SK-N-SH (cell line): ENCODE data around the gene PIP5KL1. TPM values are rescaled to one million over a fixed set of nuclear protein-coding genes. Genes with fewer than 3 reads are reported as not detected.
A peak's percentile ranks its signal among the peaks of the same experiment; 100 is the strongest.

Experiments used
- CTCF ChIA-PET: fragments of 300-600, 350-600 bp; formaldehyde crosslinking; extraction: SDS; loops from one replicate; lab custom pipeline; 2021; lab: Yijun Ruan, JAX
- POLR2A ChIA-PET: fragments of 350-600 bp; sonication (Branson Sonifier 250); formaldehyde crosslinking; extraction: SDS; loops from one replicate; lab custom pipeline; 2020; ENCODE audit warnings: antibody characterized with exemption, inconsistent platforms; lab: Yijun Ruan, JAX
- DNase-seq: peaks from one replicate; pipeline ENCODE4 v3.0.0; 2012
- H2AFZ ChIP-seq: fragments of 200-600 bp; sonication (generic); 2 replicates; pipeline ENCODE4 v1.8.1; 2016; ENCODE audit warnings: antibody characterized with exemption, mild to moderate bottlenecking, low read depth
- H3F3A ChIP-seq: fragments of 200-600 bp; sonication (generic); replicated peaks from 2 replicates; pipeline ENCODE3; 2016; ENCODE audit warnings: antibody characterized with exemption, mild to moderate bottlenecking; ENCODE audit not compliant: insufficient read depth
- H3K27ac ChIP-seq, 2 experiments: fragments of 200-500 bp in 1 of 2; fragments of 200-600 bp in 1 of 2; sonication (Bioruptor generic) in 1 of 2; sonication (generic), shearing (Covaris generic) in 1 of 2; 2 replicates each; pipeline versions ENCODE4 v1.5.1 to v1.6.1; 2014 to 2016; ENCODE audit warnings: low read depth in 2 of 2, inconsistent platforms in 1 of 2, low read length in 1 of 2, mild to moderate bottlenecking in 1 of 2, mixed read lengths in 1 of 2
- H3K27me3 ChIP-seq: fragments of 200-600 bp; sonication (generic), shearing (Covaris generic); 2 replicates; pipeline ENCODE4 v1.6.1; 2016; ENCODE audit warnings: mixed run types; ENCODE audit not compliant: insufficient read depth
- H3K36me3 ChIP-seq, 2 experiments: fragments of 200-500 bp in 1 of 2; fragments of 200-600 bp in 1 of 2; sonication (Bioruptor generic) in 1 of 2; sonication (generic) in 1 of 2; replicated peaks in 1 of 2; 2 replicates each; pipeline versions ENCODE3 to v1.5.1; 2014 to 2016; ENCODE audit warnings: low read length in 1 of 2, mild to moderate bottlenecking in 1 of 2; ENCODE audit not compliant: insufficient read depth in 2 of 2, control insufficient read depth in 1 of 2
- H3K4me1 ChIP-seq, 2 experiments: fragments of 200-500 bp in 1 of 2; fragments of 200-600 bp in 1 of 2; sonication (Bioruptor generic) in 1 of 2; sonication (generic), shearing (Covaris generic) in 1 of 2; 2 replicates each; pipeline versions ENCODE4 v1.5.1 to v1.6.1; 2014 to 2016; ENCODE audit warnings: low read depth in 1 of 2, low read length in 1 of 2, mixed run types in 1 of 2; ENCODE audit not compliant: insufficient read depth in 2 of 2, control insufficient read depth in 1 of 2
- H3K4me2 ChIP-seq: fragments of 200-600 bp; sonication (generic), shearing (Covaris generic); 2 replicates; pipeline ENCODE4 v1.6.1; 2017; ENCODE audit warnings: mixed run types
- H3K4me3 ChIP-seq, 2 experiments: fragments of 200-500 bp in 1 of 2; fragments of 200-600 bp in 1 of 2; sonication (Bioruptor generic) in 1 of 2; sonication (generic), shearing (Covaris generic) in 1 of 2; 2 replicates each; pipeline versions ENCODE4 v1.5.1 to v1.8.1; 2014 to 2016; ENCODE audit warnings: low read depth in 2 of 2, inconsistent platforms in 1 of 2, low read length in 1 of 2, mild to moderate bottlenecking in 1 of 2, mixed read lengths in 1 of 2, moderate library complexity in 1 of 2
- H3K79me2 ChIP-seq: fragments of 200-600 bp; sonication (generic); 2 replicates; pipeline ENCODE4 v1.8.1; 2017; ENCODE audit warnings: mild to moderate bottlenecking; ENCODE audit not compliant: insufficient read depth
- H3K9ac ChIP-seq: fragments of 200-600 bp; sonication (generic); 2 replicates; pipeline ENCODE4 v1.6.1; 2017; ENCODE audit warnings: mixed run types
- H3K9me2 ChIP-seq: fragments of 200-600 bp; sonication (generic); 2 replicates; pipeline ENCODE4 v1.6.1; 2017; ENCODE audit warnings: mixed run types
- H3K9me3 ChIP-seq: fragments of 200-600 bp; sonication (generic); 2 replicates; pipeline ENCODE4 v1.6.1; 2017; ENCODE audit warnings: mixed run types, mild to moderate bottlenecking, moderate library complexity
- H4K20me1 ChIP-seq: fragments of 200-600 bp; sonication (generic); 2 replicates; pipeline ENCODE4 v1.6.1; 2017; ENCODE audit warnings: mild to moderate bottlenecking, mixed run types; ENCODE audit not compliant: insufficient read depth
- GABPA ChIP-seq: IDR thresholded peaks from 2 replicates; pipeline ENCODE4 v1.4.0; 2012; ENCODE audit warnings: low read depth, mild to moderate bottlenecking
- GATA2 ChIP-seq: sonication (generic); formaldehyde crosslinking; IDR thresholded peaks from 2 replicates; pipeline ENCODE4 v1.5.0; 2020; ENCODE audit warnings: mild to moderate bottlenecking, missing genetic modification reagents
- MXI1 ChIP-seq: IDR thresholded peaks from 2 replicates; pipeline ENCODE4 v1.6.1; 2012; ENCODE audit warnings: mild to moderate bottlenecking, low read depth, low read length, improper control_type of control experiment
- NRF1 ChIP-seq: IDR thresholded peaks from 2 replicates; pipeline ENCODE4 v1.6.1; 2012; ENCODE audit warnings: low read depth, mild to moderate bottlenecking, low read length
- PBX3 ChIP-seq: IDR thresholded peaks from 2 replicates; pipeline ENCODE4; 2012
- POLR2AphosphoS5 ChIP-seq: IDR thresholded peaks from 2 replicates; pipeline ENCODE4 v1.6.1; 2012; ENCODE audit warnings: low read depth, low read length
- RXRA ChIP-seq: IDR thresholded peaks from 2 replicates; pipeline ENCODE4 v1.4.0; 2012; ENCODE audit warnings: low read depth, mild to moderate bottlenecking, borderline replicate concordance
- SIN3A ChIP-seq: IDR thresholded peaks from 2 replicates; pipeline ENCODE4 v1.6.1; 2012; ENCODE audit warnings: low read depth, mild to moderate bottlenecking, low read length, moderate library complexity, borderline replicate concordance
- TAF1 ChIP-seq: IDR thresholded peaks from 2 replicates; pipeline ENCODE4 v1.6.1; 2012; ENCODE audit warnings: low read depth, mild to moderate bottlenecking, low read length, moderate library complexity, borderline replicate concordance
- TEAD4 ChIP-seq: IDR thresholded peaks from 2 replicates; pipeline ENCODE4 v1.4.0; 2012; ENCODE audit warnings: mild to moderate bottlenecking, borderline replicate concordance; ENCODE audit not compliant: insufficient read depth
- WGBS: methylation state at CpG from one replicate; pipeline ENCODE4 v1.1.6; 2017; ENCODE audit warnings: low lambda C conversion rate; 5-methylcytosine and 5-hydroxymethylcytosine counted together
- polyA plus RNA-seq, 3 experiments: library from polyadenylated mRNA; depleted of rRNA; stranded (reverse); fragments of >200 nt; gene quantifications; 2 replicates each; pipeline ENCODE4 v1.2.3, GENCODE V29; 2012
- TF ChIP-seq, protein P1 (sequence below): IDR thresholded peaks from 2 replicates; pipeline ENCODE4 v1.6.1; 2012; ENCODE audit warnings: mild to moderate bottlenecking, low read depth, low read length, moderate library complexity
- TF ChIP-seq, protein P2 (sequence below): IDR thresholded peaks from 2 replicates; pipeline ENCODE4 v1.4.0; 2012; ENCODE audit warnings: low read depth, borderline replicate concordance
- TF ChIP-seq, protein P3 (sequence below): fragments of 150-350 bp; IDR thresholded peaks from 2 replicates; pipeline ENCODE4 v1.6.1; 2017; ENCODE audit warnings: antibody characterized with exemption, low read length, low read depth, borderline replicate concordance
- TF ChIP-seq, protein P4 (sequence below): fragments of 200-600 bp; sonication (generic); IDR thresholded peaks from 2 replicates; pipeline ENCODE4 v1.6.1; 2017; ENCODE audit warnings: antibody characterized with exemption, mild to moderate bottlenecking, moderate library complexity
- TF ChIP-seq, protein P5 (sequence below): fragments of 150-350 bp; IDR thresholded peaks from 2 replicates; pipeline ENCODE4 v1.6.1; 2016; ENCODE audit warnings: mild to moderate bottlenecking, low read depth, low read length

PIP5KL1 gene
- polyA plus RNA-seq, 1 of the 3 experiments (the other 2 are of a cell fraction): 4.0 TPM

DNA sequence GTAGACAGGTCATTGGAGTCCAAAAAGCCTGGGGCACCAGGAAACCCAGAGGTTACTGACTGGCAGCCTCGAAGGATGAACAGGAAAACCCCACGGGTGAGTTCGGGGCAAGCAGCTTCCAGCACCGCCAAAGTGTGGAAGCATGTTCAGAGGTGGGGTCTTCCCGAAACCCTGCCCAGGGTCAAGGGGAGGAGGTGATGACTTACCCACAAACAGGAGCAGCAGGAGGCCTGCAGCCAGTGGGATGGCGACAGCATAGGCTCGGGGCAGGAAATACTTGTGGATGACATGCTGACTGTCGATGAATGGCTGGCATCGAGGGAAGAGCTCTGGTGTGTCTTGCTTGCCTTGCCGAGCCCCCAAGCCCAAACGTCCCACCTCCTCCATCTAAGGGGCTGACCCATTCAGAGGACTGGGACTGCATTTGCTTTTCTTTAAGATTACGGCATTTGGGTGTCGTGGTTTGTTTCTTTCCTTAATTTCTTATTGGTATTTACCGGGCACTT, 5.8 kb upstream of the PIP5KL1 start:
- Histone ChIP-seq H3K9me3 (no peaks in the 10 kb centered on the region), H4K20me1 (0 out of 2 replicates have a peak, but pooled peaks cover 6% of the 10 kb centered on the region), H3K4me1 (peaks cover 15 to 36% of the 10 kb centered on the region in 2 experiments), H3K9me2 (no peaks in the 10 kb centered on the region), H3K79me2 (peaks cover 46% of the 10 kb centered on the region), H3K27ac (peak overlapping the region; percentile 71 to 77; a peak in 3 of 4 replicates), H3K4me2 (peak overlapping the region; percentile 91), H3K36me3 (peaks cover 3 to 18% of the 10 kb centered on the region in 2 experiments), H3K4me3 (peak overlapping the region; percentile 78 to 95), H3K27me3 (no peaks in the 10 kb centered on the region), H2AFZ (no peak overlapping the region), H3K9ac (peak overlapping the region; percentile 86), H3F3A (peaks cover 6% of the 10 kb centered on the region)
- DNase-seq: no peak
- ChIA-PET POLR2A (no interaction called here), CTCF (interaction anchor here (1.3 to 10.3 kb wide), 4 partner anchors 15 to 181 kb away, joined by 4 to 219 read pairs (median 6); no protein-coding TSS in a partner anchor)
- WGBS: 30% methylated on average over 11 of the region's 14 CpGs
- TF ChIP-seq, protein P1, sequence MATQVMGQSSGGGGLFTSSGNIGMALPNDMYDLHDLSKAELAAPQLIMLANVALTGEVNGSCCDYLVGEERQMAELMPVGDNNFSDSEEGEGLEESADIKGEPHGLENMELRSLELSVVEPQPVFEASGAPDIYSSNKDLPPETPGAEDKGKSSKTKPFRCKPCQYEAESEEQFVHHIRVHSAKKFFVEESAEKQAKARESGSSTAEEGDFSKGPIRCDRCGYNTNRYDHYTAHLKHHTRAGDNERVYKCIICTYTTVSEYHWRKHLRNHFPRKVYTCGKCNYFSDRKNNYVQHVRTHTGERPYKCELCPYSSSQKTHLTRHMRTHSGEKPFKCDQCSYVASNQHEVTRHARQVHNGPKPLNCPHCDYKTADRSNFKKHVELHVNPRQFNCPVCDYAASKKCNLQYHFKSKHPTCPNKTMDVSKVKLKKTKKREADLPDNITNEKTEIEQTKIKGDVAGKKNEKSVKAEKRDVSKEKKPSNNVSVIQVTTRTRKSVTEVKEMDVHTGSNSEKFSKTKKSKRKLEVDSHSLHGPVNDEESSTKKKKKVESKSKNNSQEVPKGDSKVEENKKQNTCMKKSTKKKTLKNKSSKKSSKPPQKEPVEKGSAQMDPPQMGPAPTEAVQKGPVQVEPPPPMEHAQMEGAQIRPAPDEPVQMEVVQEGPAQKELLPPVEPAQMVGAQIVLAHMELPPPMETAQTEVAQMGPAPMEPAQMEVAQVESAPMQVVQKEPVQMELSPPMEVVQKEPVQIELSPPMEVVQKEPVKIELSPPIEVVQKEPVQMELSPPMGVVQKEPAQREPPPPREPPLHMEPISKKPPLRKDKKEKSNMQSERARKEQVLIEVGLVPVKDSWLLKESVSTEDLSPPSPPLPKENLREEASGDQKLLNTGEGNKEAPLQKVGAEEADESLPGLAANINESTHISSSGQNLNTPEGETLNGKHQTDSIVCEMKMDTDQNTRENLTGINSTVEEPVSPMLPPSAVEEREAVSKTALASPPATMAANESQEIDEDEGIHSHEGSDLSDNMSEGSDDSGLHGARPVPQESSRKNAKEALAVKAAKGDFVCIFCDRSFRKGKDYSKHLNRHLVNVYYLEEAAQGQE: no peak
- TF ChIP-seq NRF1 (no peak), TAF1 (no peak), POLR2AphosphoS5 (no peak), PBX3 (no peak), RXRA (no peak), MXI1 (no peak), TEAD4 (no peak), GATA2 (CRISPR knock-in tag) (no peak), SIN3A (no peak), GABPA (no peak)
- TF ChIP-seq, protein P2, sequence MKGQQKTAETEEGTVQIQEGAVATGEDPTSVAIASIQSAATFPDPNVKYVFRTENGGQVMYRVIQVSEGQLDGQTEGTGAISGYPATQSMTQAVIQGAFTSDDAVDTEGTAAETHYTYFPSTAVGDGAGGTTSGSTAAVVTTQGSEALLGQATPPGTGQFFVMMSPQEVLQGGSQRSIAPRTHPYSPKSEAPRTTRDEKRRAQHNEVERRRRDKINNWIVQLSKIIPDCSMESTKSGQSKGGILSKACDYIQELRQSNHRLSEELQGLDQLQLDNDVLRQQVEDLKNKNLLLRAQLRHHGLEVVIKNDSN: no peak
- TF ChIP-seq, protein P3, sequence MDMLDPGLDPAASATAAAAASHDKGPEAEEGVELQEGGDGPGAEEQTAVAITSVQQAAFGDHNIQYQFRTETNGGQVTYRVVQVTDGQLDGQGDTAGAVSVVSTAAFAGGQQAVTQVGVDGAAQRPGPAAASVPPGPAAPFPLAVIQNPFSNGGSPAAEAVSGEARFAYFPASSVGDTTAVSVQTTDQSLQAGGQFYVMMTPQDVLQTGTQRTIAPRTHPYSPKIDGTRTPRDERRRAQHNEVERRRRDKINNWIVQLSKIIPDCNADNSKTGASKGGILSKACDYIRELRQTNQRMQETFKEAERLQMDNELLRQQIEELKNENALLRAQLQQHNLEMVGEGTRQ: no peak
- TF ChIP-seq, protein P4, sequence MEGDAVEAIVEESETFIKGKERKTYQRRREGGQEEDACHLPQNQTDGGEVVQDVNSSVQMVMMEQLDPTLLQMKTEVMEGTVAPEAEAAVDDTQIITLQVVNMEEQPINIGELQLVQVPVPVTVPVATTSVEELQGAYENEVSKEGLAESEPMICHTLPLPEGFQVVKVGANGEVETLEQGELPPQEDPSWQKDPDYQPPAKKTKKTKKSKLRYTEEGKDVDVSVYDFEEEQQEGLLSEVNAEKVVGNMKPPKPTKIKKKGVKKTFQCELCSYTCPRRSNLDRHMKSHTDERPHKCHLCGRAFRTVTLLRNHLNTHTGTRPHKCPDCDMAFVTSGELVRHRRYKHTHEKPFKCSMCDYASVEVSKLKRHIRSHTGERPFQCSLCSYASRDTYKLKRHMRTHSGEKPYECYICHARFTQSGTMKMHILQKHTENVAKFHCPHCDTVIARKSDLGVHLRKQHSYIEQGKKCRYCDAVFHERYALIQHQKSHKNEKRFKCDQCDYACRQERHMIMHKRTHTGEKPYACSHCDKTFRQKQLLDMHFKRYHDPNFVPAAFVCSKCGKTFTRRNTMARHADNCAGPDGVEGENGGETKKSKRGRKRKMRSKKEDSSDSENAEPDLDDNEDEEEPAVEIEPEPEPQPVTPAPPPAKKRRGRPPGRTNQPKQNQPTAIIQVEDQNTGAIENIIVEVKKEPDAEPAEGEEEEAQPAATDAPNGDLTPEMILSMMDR: no peak
- TF ChIP-seq, protein P5, sequence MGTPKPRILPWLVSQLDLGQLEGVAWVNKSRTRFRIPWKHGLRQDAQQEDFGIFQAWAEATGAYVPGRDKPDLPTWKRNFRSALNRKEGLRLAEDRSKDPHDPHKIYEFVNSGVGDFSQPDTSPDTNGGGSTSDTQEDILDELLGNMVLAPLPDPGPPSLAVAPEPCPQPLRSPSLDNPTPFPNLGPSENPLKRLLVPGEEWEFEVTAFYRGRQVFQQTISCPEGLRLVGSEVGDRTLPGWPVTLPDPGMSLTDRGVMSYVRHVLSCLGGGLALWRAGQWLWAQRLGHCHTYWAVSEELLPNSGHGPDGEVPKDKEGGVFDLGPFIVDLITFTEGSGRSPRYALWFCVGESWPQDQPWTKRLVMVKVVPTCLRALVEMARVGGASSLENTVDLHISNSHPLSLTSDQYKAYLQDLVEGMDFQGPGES: no peak
